Measurements from ENCODE around the gene KLF1. TPM values are rescaled to one million over a fixed set of nuclear protein-coding genes. Genes with fewer than 3 reads are reported as not detected.

KLF1 gene
- total and polyA plus RNA-seq, 2 of the 13 experiments (the other 11 are each of a cell fraction or from before 2014, with no cell fraction given): not detected

DNA sequence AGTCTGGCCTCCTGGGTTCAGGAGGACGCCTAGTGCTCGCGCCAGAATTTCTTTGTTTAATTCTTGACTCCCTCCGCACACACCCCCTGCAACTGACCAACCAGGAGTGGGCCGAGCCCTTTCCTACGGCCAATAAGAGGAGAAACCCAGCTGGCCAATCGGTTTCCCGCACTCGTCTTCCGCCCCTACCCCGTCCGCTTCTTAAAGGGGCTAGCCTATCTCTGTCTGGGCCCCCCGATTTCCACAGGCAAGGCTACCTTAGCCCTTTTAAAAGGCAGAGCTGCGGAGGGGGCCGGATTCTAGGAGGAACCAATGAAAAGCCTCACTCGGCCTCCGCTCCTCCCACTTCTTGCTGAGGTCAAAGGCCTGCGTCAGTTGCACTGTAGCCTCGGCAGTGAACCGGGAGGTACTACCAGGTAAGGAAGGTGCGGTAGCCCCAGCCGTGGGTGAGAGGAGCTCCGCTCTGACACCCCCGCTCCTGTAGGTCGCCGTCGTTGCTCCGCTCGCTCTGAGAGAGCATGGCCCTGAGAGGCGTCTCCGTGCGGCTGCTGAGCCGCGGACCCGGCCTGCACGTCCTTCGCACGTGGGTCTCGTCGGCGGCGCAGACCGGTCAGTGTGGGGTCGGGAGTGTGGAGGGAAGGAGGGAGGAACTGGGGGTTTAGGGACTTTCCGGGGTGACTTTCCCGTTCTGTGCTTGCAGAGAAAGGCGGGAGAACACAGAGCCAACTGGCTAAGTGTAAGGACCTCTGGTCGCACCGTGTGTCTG, 4.0 kb upstream of the KLF1 start, which contains the start of gene GCDH (continued):
- TF ChIP-seq, protein P1, sequence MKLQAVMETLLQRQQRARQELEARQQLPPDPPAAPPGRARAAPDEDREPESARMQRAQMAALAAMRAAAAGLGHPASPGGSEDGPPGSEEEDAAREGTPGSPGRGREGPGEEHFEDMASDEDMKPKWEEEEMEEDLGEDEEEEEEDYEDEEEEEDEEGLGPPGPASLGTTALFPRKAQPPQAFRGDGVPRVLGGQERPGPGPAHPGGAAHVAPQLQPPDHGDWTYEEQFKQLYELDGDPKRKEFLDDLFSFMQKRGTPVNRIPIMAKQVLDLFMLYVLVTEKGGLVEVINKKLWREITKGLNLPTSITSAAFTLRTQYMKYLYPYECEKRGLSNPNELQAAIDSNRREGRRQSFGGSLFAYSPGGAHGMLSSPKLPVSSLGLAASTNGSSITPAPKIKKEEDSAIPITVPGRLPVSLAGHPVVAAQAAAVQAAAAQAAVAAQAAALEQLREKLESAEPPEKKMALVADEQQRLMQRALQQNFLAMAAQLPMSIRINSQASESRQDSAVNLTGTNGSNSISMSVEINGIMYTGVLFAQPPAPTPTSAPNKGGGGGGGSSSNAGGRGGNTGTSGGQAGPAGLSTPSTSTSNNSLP (IDR thresholded peaks at IDR 0.05; ENCODE audit: low read depth, low read length): no peak
- TF ChIP-seq RELA (CRISPR knock-in tag; IDR thresholded peaks at IDR 0.05): no peak
- 0 out of 2 replicates have a peak, but pooled peaks have one; percentile 10 for TF ChIP-seq SIX4 (CRISPR knock-in tag; IDR thresholded peaks at IDR 0.05)
- no peak for TF ChIP-seq ZNF709 (CRISPR knock-in tag; IDR thresholded peaks at IDR 0.05)
- peak; percentile 54; the same call in 1 of the 2 replicates for TF ChIP-seq GLI4 (CRISPR knock-in tag; IDR thresholded peaks at IDR 0.05; ENCODE audit: borderline replicate concordance)
- TF ChIP-seq THAP7 (CRISPR knock-in tag; IDR thresholded peaks at IDR 0.05): peak; percentile 74; the same call in 1 of the 2 replicates
- TF ChIP-seq ZNF354B (CRISPR knock-in tag; IDR thresholded peaks at IDR 0.05): no peak
- TF ChIP-seq ZSCAN21 (CRISPR knock-in tag; IDR thresholded peaks at IDR 0.05; ENCODE audit: borderline replicate concordance): no peak
- TF ChIP-seq ARNTL (CRISPR knock-in tag; IDR thresholded peaks at IDR 0.05): peak; percentile 41; the same call in 1 of the 2 replicates
- TF ChIP-seq ZNF549 (CRISPR knock-in tag; IDR thresholded peaks at IDR 0.05): no peak
- TF ChIP-seq THAP11 (CRISPR knock-in tag; IDR thresholded peaks at IDR 0.05): peak; percentile 85
- TF ChIP-seq ZNF160 (CRISPR knock-in tag; IDR thresholded peaks at IDR 0.05): 0 out of 2 replicates have a peak, but pooled peaks have one; percentile 33
- TF ChIP-seq TOPORS (CRISPR knock-in tag; IDR thresholded peaks at IDR 0.05): no peak
- no peak for TF ChIP-seq FOSL2 (CRISPR knock-in tag; IDR thresholded peaks at IDR 0.05)
- TF ChIP-seq ZNF784 (CRISPR knock-in tag; IDR thresholded peaks at IDR 0.05; ENCODE audit: borderline replicate concordance): peak; percentile 54; the same call in 1 of the 2 replicates
- TF ChIP-seq KLF13 (CRISPR knock-in tag; IDR thresholded peaks at IDR 0.05): no peak
- peak; percentile 81 for TF ChIP-seq ZNF335 (CRISPR knock-in tag; IDR thresholded peaks at IDR 0.05)
- no peak for TF ChIP-seq FOXM1 (CRISPR knock-in tag; IDR thresholded peaks at IDR 0.05)
- TF ChIP-seq PHF20 (CRISPR knock-in tag; IDR thresholded peaks at IDR 0.05): peak; percentile 87
- peak; percentile 99 for TF ChIP-seq SAP130 (CRISPR knock-in tag; IDR thresholded peaks at IDR 0.05; ENCODE audit: low read depth)
- TF ChIP-seq PLSCR1 (CRISPR knock-in tag; IDR thresholded peaks at IDR 0.05; ENCODE audit: borderline replicate concordance): no peak
- TF ChIP-seq, protein P2, sequence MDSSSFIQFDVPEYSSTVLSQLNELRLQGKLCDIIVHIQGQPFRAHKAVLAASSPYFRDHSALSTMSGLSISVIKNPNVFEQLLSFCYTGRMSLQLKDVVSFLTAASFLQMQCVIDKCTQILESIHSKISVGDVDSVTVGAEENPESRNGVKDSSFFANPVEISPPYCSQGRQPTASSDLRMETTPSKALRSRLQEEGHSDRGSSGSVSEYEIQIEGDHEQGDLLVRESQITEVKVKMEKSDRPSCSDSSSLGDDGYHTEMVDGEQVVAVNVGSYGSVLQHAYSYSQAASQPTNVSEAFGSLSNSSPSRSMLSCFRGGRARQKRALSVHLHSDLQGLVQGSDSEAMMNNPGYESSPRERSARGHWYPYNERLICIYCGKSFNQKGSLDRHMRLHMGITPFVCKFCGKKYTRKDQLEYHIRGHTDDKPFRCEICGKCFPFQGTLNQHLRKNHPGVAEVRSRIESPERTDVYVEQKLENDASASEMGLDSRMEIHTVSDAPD (CRISPR knock-in tag; IDR thresholded peaks at IDR 0.05): no peak
- peak; percentile 67; the same call in 1 of the 2 replicates for TF ChIP-seq ZFY (CRISPR knock-in tag; IDR thresholded peaks at IDR 0.05)
- no peak for TF ChIP-seq ATAD3A (CRISPR knock-in tag; IDR thresholded peaks at IDR 0.05)
- 0 out of 2 replicates have a peak, but pooled peaks have one; percentile 62 for TF ChIP-seq DR1 (CRISPR knock-in tag; IDR thresholded peaks at IDR 0.05)
